Measurements from ENCODE around the gene CHCHD6. TPM values are rescaled to one million over a fixed set of nuclear protein-coding genes. Genes with fewer than 3 reads are reported as not detected.

Gene CHCHD6
- total and polyA plus RNA-seq, 2 donors from 2014 or later = 10.7 to 35.2 TPM

- Histone ChIP-seq H3K9ac (ENCODE audit: low read length in 3 of 3) (no peak overlapping the region), H3K4me3 (ENCODE audit: low read length in 3 of 3) (no peak overlapping the region), H3K9me3 (ENCODE audit: control insufficient read depth in 2 of 3, insufficient read depth in 1 of 3, low read length in 3 of 3) (peaks cover 0 to 2% (median 0%) of the 10 kb centered on the region in 3 donors), H3K27ac (ENCODE audit: low read depth in 2 of 2, low read length in 2 of 2) (no peak overlapping the region), H3K27me3 (ENCODE audit: control insufficient read depth, insufficient read depth, low read length) (no peaks in the 10 kb centered on the region), H3K36me3 (ENCODE audit: control insufficient read depth in 2 of 3, insufficient read depth in 3 of 3, low read length in 3 of 3) (no peaks in the 10 kb centered on the region), H3K4me1 (ENCODE audit: control insufficient read depth in 2 of 3, insufficient read depth in 2 of 3, low read depth in 1 of 3, low read length in 3 of 3) (peaks cover 0 to 6% (median 0%) of the 10 kb centered on the region in 3 donors)
- intact Hi-C loops (cut with DNase I) = no loop called here
- DNase-seq (no peak), FAIRE-seq (no peak)
- TF ChIP-seq, protein P1, sequence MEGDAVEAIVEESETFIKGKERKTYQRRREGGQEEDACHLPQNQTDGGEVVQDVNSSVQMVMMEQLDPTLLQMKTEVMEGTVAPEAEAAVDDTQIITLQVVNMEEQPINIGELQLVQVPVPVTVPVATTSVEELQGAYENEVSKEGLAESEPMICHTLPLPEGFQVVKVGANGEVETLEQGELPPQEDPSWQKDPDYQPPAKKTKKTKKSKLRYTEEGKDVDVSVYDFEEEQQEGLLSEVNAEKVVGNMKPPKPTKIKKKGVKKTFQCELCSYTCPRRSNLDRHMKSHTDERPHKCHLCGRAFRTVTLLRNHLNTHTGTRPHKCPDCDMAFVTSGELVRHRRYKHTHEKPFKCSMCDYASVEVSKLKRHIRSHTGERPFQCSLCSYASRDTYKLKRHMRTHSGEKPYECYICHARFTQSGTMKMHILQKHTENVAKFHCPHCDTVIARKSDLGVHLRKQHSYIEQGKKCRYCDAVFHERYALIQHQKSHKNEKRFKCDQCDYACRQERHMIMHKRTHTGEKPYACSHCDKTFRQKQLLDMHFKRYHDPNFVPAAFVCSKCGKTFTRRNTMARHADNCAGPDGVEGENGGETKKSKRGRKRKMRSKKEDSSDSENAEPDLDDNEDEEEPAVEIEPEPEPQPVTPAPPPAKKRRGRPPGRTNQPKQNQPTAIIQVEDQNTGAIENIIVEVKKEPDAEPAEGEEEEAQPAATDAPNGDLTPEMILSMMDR (IDR thresholded peaks at IDR 0.05; ENCODE audit: borderline replicate concordance, extremely low read depth, insufficient read depth) = no peak
Measured at GRCh38 chr3:126677862-126678503, 26.1 kb upstream of the CHCHD6 start.

GRCh38 chr3:126678693-126679317 lies 25.2 kb upstream of the CHCHD6 start:
- Histone ChIP-seq H3K4me3 (ENCODE audit: low read length in 3 of 3) (peak overlapping the region in 1 of 3 donors; percentile 17), H3K4me1 (ENCODE audit: control insufficient read depth in 2 of 3, insufficient read depth in 2 of 3, low read depth in 1 of 3, low read length in 3 of 3) (peaks cover 0 to 8% (median 0%) of the 10 kb centered on the region in 3 donors), H3K36me3 (ENCODE audit: control insufficient read depth in 2 of 3, insufficient read depth in 3 of 3, low read length in 3 of 3) (no peaks in the 10 kb centered on the region), H3K9me3 (ENCODE audit: control insufficient read depth in 2 of 3, insufficient read depth in 1 of 3, low read length in 3 of 3) (no peaks in the 10 kb centered on the region), H3K9ac (ENCODE audit: low read length in 3 of 3) (no peak overlapping the region), H3K27ac (ENCODE audit: low read depth in 2 of 2, low read length in 2 of 2) (no peak overlapping the region), H3K27me3 (ENCODE audit: control insufficient read depth, insufficient read depth, low read length) (no peaks in the 10 kb centered on the region)
- intact Hi-C loops (cut with DNase I) = no loop called here
- DNase-seq (no peak), FAIRE-seq (no peak)
- TF ChIP-seq, protein P1 (IDR thresholded peaks at IDR 0.05; ENCODE audit: borderline replicate concordance, extremely low read depth, insufficient read depth) = no peak

- H3K27ac ChIP-seq (ENCODE audit: low read depth in 2 of 2, low read length in 2 of 2) = no peak overlapping the region
- H3K9ac ChIP-seq (ENCODE audit: low read length in 3 of 3) = peak overlapping the region in 1 of 3 donors; percentile 5
- TF ChIP-seq, protein P1 (IDR thresholded peaks at IDR 0.05; ENCODE audit: borderline replicate concordance, extremely low read depth, insufficient read depth) = peak; percentile 97
- H3K36me3 ChIP-seq (ENCODE audit: control insufficient read depth in 2 of 3, insufficient read depth in 3 of 3, low read length in 3 of 3) = no peaks in the 10 kb centered on the region
- H3K4me3 ChIP-seq (ENCODE audit: low read length in 3 of 3) = peak overlapping the region in 1 of 3 donors; percentile 17
- no peaks in the 10 kb centered on the region for H3K27me3 ChIP-seq (ENCODE audit: control insufficient read depth, insufficient read depth, low read length)
- intact Hi-C loops (cut with DNase I) = no loop called here
- H3K4me1 ChIP-seq (ENCODE audit: control insufficient read depth in 2 of 3, insufficient read depth in 2 of 3, low read depth in 1 of 3, low read length in 3 of 3) = peaks cover 0 to 8% (median 3%) of the 10 kb centered on the region in 3 donors
- FAIRE-seq = no peak
- no peaks in the 10 kb centered on the region for H3K9me3 ChIP-seq (ENCODE audit: control insufficient read depth in 2 of 3, insufficient read depth in 1 of 3, low read length in 3 of 3)
- DNase-seq = peak; percentile 86 to 93 (median 91)
Measured at GRCh38 chr3:126679318-126679751, 24.7 kb upstream of the CHCHD6 start.

All from kidney (tissue), 14 donors.